HG03139 (cell line): ENCODE measurements around the gene PTPN14.

ENCODE experiments used
- ATAC-seq: cut with Tn5 transposase; IDR thresholded peaks from one replicate; pipeline ENCODE4 v1.9.1; 2021; ENCODE audit not compliant: unreplicated experiment

PTPN14 gene

GRCh38 chr1:214378492-214378891, 172.9 kb downstream of the PTPN14 start:
- no peak for ATAC-seq

- ATAC-seq: no peak
Measured at GRCh38 chr1:214377886-214378285, 173.5 kb downstream of the PTPN14 start.

GRCh38 chr1:214377485-214377884, 173.9 kb downstream of the PTPN14 start:
- ATAC-seq: no peak

GRCh38 chr1:214372092-214372491, 179.3 kb downstream of the PTPN14 start:
- ATAC-seq: no peak

- no peak for ATAC-seq
Measured at GRCh38 chr1:214370615-214371014, 180.8 kb downstream of the PTPN14 start.

- no peak for ATAC-seq
Measured at GRCh38 chr1:214369364-214369763, 182.0 kb downstream of the PTPN14 start.

GRCh38 chr1:214367841-214368240, 183.6 kb downstream of the PTPN14 start:
- ATAC-seq: no peak

- no peak for ATAC-seq
Measured at GRCh38 chr1:214364786-214365295, 186.6 kb downstream of the PTPN14 start.

- no peak for ATAC-seq
Measured at GRCh38 chr1:214364386-214364785, 187.0 kb downstream of the PTPN14 start.

GRCh38 chr1:214363386-214363785, 188.0 kb downstream of the PTPN14 start:
- no peak for ATAC-seq

GRCh38 chr1:214362188-214362882, 189.1 kb downstream of the PTPN14 start:
- no peak for ATAC-seq

- ATAC-seq: no peak
Measured at GRCh38 chr1:214361636-214362035, 189.8 kb downstream of the PTPN14 start.

- no peak for ATAC-seq
Measured at GRCh38 chr1:214360525-214361164, 190.8 kb downstream of the PTPN14 start.

GRCh38 chr1:214360116-214360515, 191.3 kb downstream of the PTPN14 start:
- no peak for ATAC-seq

- no peak for ATAC-seq
Measured at GRCh38 chr1:214354440-214355148, 196.8 kb downstream of the PTPN14 start.

GRCh38 chr1:214352838-214353237, 198.6 kb downstream of the PTPN14 start:
- no peak for ATAC-seq

GRCh38 chr1:214351551-214352277, 199.7 kb downstream of the PTPN14 start:
- no peak for ATAC-seq

GRCh38 chr1:214349781-214350180, 201.6 kb downstream of the PTPN14 start:
- ATAC-seq: no peak

- ATAC-seq: no peak
Measured at GRCh38 chr1:214349008-214349407, 202.4 kb downstream of the PTPN14 start.

GRCh38 chr1:214344897-214345296, 206.5 kb downstream of the PTPN14 start:
- ATAC-seq: no peak

- ATAC-seq: no peak
Measured at GRCh38 chr1:214342525-214342924, 208.9 kb downstream of the PTPN14 start.
